ENCODE results near the gene SNRNP35. TPM values are rescaled to one million over a fixed set of nuclear protein-coding genes. Genes with fewer than 3 reads are reported as not detected.

The SNRNP35 gene
- total and polyA plus RNA-seq, 2 donors (not counting 1 experiment from before 2014, with no cell fraction given): 33.8 to 57.8 TPM

DNA sequence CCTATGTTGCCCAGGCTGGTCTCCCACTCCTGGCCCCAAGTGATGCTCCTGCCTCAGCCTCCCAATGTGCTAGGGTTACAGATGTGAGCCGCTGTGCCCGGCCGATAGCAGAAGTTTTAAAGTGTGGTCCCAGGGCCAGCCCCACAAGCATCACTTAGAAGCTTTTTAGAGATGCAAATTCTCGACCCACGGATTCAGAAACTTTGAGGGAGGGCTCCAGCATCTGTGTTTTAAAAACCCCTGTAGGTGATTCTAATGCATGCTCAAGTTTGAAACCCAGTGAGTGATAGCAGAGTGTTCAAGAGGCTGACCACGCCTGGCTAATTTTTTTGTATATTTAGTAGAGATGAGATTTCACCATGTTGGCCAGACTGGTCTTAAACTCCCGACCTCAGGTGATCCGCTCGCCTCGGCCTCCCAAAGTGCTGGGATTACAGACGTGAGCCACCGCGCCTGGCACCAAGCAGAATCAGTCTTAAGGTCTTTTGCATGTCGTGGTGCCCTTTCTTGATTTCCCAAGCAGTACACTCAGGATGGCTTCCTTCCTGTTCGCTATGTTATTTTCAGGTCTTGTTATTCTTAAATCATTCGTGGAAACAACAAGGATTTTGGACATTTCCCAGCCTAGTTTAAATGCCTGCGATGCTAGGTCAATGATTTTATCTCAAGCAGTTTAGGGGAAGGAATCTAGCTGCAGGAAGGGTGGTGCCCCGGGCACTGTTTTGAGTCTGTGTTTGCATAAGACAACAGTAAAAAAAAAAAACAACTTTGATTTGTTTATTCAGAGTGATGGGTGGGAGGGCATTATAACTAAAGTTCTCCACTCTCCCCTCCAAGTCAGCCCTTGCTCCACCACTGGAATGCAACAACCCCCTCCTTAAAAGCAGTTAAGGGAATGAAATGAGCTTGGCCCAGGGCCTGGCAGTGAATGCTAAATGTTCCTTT lies 12.3 kb upstream of the SNRNP35 start:
- H3K4me1 ChIP-seq (ENCODE audit: control insufficient read depth in 2 of 2, insufficient read depth in 2 of 2, low read length in 2 of 2): peaks cover 24 to 55% of the 10 kb centered on the region in 2 donors
- H4K20me1 ChIP-seq (ENCODE audit: control insufficient read depth, insufficient read depth, low read length, poor library complexity, severe bottlenecking): no peaks in the 10 kb centered on the region
- no peaks in the 10 kb centered on the region for H3K27me3 Mint-ChIP-seq
- POLR2A ChIA-PET: interaction anchor here (0.5 to 1.7 kb wide), 10 partner anchors 10 to 1440 kb away, joined by 3 to 6 read pairs (median 5); partner anchors contain the start of genes RILPL2 and SNRNP35
- no peaks in the 10 kb centered on the region for H3K79me2 ChIP-seq (ENCODE audit: control insufficient read depth, insufficient read depth, low read length)
- intact Hi-C loops (cut with micrococcal nuclease): loop anchor here (1.0 kb wide), 1 partner anchor 9 kb away; the partner anchor contains the start of gene RILPL2
- no peaks in the 10 kb centered on the region for H3K9me3 ChIP-seq (ENCODE audit: control extremely low read depth in 1 of 3, control insufficient read depth in 2 of 3, insufficient read depth in 1 of 3, low read length in 2 of 3)
- CTCF ChIA-PET: interaction anchor here (1.0 to 1.3 kb wide), 2 partner anchors 9 to 10 kb away, joined by 3 read pairs; partner anchors contain the start of gene RILPL2
- H3K27ac Mint-ChIP-seq: peak overlapping the region; percentile 94
- peak overlapping the region; percentile 64 to 68 for H3K27ac ChIP-seq (ENCODE audit: low read length in 2 of 2)
- peak overlapping the region in 2 of 5 experiments; percentile 27 to 33 for H3K4me3 ChIP-seq (ENCODE audit: control extremely low read depth in 1 of 5, extremely low read depth in 1 of 5, insufficient read depth in 1 of 5, low read depth in 2 of 5, low read length in 4 of 5)
- WGBS (ENCODE audit: insufficient coverage): 44% methylated on average over 17 of the region's 18 CpGs
- H3K4me2 ChIP-seq (replicated peaks; ENCODE audit: low read depth, low read length, poor library complexity, severe bottlenecking): peak overlapping the region; percentile 54
- ATAC-seq (ENCODE audit: low read depth) (peak; percentile 39), DNase-seq (peak; percentile 63)
- TF ChIP-seq EZH2 (IDR thresholded peaks at IDR 0.05; ENCODE audit: borderline replicate concordance, insufficient read depth, low read depth, low read length, poor library complexity, severe bottlenecking): no peak
- TF ChIP-seq, protein P1, sequence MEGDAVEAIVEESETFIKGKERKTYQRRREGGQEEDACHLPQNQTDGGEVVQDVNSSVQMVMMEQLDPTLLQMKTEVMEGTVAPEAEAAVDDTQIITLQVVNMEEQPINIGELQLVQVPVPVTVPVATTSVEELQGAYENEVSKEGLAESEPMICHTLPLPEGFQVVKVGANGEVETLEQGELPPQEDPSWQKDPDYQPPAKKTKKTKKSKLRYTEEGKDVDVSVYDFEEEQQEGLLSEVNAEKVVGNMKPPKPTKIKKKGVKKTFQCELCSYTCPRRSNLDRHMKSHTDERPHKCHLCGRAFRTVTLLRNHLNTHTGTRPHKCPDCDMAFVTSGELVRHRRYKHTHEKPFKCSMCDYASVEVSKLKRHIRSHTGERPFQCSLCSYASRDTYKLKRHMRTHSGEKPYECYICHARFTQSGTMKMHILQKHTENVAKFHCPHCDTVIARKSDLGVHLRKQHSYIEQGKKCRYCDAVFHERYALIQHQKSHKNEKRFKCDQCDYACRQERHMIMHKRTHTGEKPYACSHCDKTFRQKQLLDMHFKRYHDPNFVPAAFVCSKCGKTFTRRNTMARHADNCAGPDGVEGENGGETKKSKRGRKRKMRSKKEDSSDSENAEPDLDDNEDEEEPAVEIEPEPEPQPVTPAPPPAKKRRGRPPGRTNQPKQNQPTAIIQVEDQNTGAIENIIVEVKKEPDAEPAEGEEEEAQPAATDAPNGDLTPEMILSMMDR (IDR thresholded peaks at IDR 0.05): no peak
- H3K4me3 Mint-ChIP-seq: peak overlapping the region; percentile 75
- no peaks in the 10 kb centered on the region for H3K27me3 ChIP-seq (replicated peaks in 1 of 4; ENCODE audit: control extremely low read depth in 1 of 4, control insufficient read depth in 3 of 4, insufficient read depth in 4 of 4, low read length in 3 of 4)
- peak overlapping the region; percentile 58 for H2AFZ ChIP-seq (ENCODE audit: insufficient read depth, low read depth, low read length, poor library complexity, severe bottlenecking)
- H3K36me3 ChIP-seq (replicated peaks in 1 of 2; ENCODE audit: control extremely low read depth in 1 of 2, control insufficient read depth in 1 of 2, extremely low read depth in 1 of 2, insufficient read depth in 2 of 2, low read length in 1 of 2): no peaks in the 10 kb centered on the region
- H3K9ac ChIP-seq (ENCODE audit: low read length): peak overlapping the region; percentile 17
- H3K4me1 Mint-ChIP-seq: peaks cover 49% of the 10 kb centered on the region
- no peaks in the 10 kb centered on the region for H3K9me3 Mint-ChIP-seq (ENCODE audit: insufficient read depth)
